ENCODE data around the gene ESF1.

Gene ESF1

DNA sequence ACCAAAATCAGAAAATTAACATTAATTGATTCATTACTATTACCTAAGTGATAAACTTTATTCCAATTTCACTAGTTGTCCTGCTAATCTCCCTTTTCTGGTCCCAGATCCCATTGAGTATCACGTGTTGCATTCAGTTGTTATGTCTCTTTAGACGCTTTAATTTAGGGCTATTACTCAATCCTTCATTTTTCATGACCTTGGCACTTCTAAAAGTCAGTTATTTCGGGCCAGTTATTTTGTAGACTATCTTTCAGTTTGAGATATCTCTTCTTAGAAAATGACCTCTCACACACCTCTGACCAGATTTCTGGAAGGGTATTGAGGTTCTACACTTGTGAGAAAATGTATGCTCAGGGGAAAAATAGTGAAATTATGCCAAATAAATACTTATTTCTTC is 112.0 kb downstream of the ESF1 start:
- no peak for DNase-seq (ENCODE audit: low spot score)

DNA sequence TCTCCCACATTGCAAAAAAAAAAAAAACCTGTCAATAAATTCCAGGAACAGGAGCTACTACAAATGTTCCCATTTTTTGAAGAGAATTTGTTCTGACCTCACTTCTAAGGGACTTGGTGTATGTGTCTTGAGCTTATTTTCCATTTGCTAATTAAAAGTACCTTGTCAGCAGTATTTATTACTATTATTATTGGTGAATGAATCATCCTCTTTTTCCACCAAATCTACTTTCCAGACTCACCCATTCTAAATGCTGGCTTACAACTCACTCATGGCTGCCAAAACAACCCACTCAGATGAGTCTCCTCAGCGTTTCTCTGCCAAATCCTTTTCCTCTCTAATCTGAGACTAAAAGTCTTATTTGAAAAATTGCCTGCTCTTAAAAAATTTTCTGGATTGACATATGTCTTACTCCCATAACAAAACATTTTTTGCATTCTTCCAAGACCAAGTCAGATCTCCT is 112.8 kb downstream of the ESF1 start:
- DNase-seq (ENCODE audit: low spot score) = no peak

DNA sequence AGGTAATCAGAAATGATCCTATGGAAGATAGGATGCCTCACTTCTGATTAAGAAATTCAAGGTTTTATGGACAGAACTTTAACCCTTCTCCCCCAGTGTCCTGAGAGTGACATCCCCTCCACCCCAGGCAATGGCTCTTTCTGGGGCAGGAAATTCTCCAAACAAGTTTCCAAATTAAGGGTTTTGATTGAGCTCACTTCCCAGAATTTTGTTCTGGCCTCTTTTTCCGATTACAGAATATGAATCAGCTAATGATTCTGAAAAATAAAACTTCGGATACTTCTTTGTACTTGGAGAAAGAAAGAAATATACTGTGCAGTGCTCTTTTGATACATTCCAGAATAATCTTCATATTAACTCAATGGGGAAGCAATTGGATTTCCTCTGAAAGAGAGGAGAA is 113.2 kb downstream of the ESF1 start:
- no peak for DNase-seq (ENCODE audit: low spot score)

DNA sequence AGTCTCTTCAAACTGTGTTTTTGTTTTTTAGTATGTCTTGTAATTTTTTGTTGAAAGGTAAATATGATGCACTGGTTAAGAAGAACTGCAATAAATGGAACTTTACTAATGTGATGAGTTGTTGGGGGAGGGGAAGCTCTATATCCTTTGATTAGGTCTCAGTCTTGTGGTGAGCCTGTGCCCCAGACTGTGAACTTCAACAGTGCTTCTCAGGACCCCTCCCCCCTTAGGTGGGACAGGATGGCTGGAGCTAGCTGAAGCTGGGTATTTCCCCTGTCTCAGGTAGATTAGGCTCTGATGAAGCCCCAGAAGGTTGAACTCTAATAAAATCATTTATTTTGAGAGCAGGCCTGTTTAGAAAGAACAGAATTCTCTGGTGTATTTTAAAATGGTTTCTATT is 114.6 kb downstream of the ESF1 start:
- no peak for DNase-seq (ENCODE audit: low spot score)

DNA sequence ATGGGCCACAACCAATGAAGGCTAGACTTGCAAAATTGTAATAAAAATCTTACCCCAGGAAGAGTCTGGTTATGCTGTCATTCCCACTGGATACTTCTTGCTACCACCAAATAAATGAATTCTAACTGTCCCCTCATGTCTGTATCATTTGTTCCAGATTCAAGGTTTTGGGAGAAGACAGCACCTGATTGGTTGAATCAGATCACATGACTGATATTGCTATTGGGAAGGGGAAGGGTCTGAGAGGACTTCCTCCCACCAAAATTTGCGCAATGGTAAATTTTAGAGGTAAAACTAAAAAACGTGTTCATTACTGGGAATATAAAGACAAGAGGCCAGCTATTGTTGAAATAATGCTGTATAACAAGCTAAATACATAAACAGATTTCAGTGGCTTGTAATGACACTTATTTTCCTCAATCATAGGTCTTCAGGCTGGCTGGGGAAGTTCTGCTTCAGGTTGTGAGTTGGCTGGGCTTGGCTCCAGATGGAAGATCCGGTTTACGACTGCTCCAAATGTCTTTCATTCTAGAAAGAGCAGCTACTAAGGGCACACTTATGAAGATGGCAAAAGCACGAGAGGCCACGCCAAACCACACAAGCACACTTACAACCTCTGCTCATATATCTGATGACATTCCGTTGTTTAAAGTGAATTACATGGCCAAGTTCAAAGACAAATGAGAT is 118.9 kb downstream of the ESF1 start:
- no peak for DNase-seq (ENCODE audit: low spot score)

Data from ecto neural progenitor cell (in vitro differentiated cells).